Thyroid gland (tissue), 4 donors: ENCODE results near the gene TOP3A. TPM values are rescaled to one million over a fixed set of nuclear protein-coding genes. Genes with fewer than 3 reads are reported as not detected.
A peak's percentile ranks its signal among the peaks of the same experiment; 100 is the strongest.

Source experiments
- DNase-seq, 2 donors: peaks; one replicate each; pipeline ENCODE4 v3.0.0-alpha.2; 2019
- H3K27ac ChIP-seq, 3 donors: fragments of 200-600 bp; sonication (generic); 1 replicate in 2 of 3; 2 replicates in 1 of 3; pipeline ENCODE4 v1.5.1; 2016 to 2019; ENCODE audit warnings: mild to moderate bottlenecking in 1 of 3, moderate library complexity in 1 of 3
- H3K27me3 ChIP-seq: fragments of 200-600 bp; sonication (generic); one replicate; pipeline ENCODE4 v1.5.1; 2019
- H3K36me3 ChIP-seq, 2 donors: fragments of 200-600 bp; sonication (generic); one replicate each; pipeline ENCODE4 v1.5.1; 2016 to 2019
- H3K4me1 ChIP-seq, 2 donors: fragments of 200-600 bp; sonication (generic); one replicate each; pipeline ENCODE4 v1.5.1; 2017 to 2019
- H3K4me3 ChIP-seq, 3 donors: fragments of 200-600 bp; sonication (generic); replicated peaks in 1 of 3; 1 replicate in 2 of 3; 2 replicates in 1 of 3; pipeline ENCODE4 v1.5.1; 2016; ENCODE audit warnings: mild to moderate bottlenecking in 1 of 3
- H3K9me3 ChIP-seq: fragments of 200-600 bp; sonication (generic); one replicate; pipeline ENCODE4 v1.5.1; 2017
- CTCF ChIP-seq, 6 experiments: fragments of 200-600 bp in 3 of 6; fragments of 450-650 bp in 3 of 6; sonication (generic) in 3 of 6; IDR thresholded peaks; one replicate each; pipeline ENCODE4 v1.5.1; 2016 to 2019; ENCODE audit warnings: antibody characterized with exemption in 6 of 6, mild to moderate bottlenecking in 2 of 6, inconsistent platforms in 1 of 6, moderate library complexity in 1 of 6
- POLR2A ChIP-seq, 2 donors: fragments of 450-650 bp; IDR thresholded peaks; one replicate each; pipeline ENCODE4 v1.6.1; 2017; ENCODE audit warnings: antibody characterized with exemption in 2 of 2, mild to moderate bottlenecking in 2 of 2, moderate library complexity in 1 of 2
- WGBS, 2 donors: methylation state at CpG; one replicate each; pipeline ENCODE4 v1.1.5; 2017; 5-methylcytosine and 5-hydroxymethylcytosine counted together
- intact Hi-C: fragments of 100-400 bp; cut with DNase I; formaldehyde crosslinking; loops from one replicate; pipeline ENCODE4 v1.15.1; 2023
- total RNA-seq, 4 donors: library from RNA; depleted of rRNA; stranded (reverse); fragments of >200 nt; gene quantifications; one replicate each; pipeline ENCODE4 v1.2.3, GENCODE V29; 2016

TOP3A gene
- total RNA-seq, 4 donors from 2014 or later = 31.3 to 34.5 (median 32.5) TPM

- WGBS, 2 donors = 86 to 95% methylated on average over 7 of the region's 7 CpGs
- intact Hi-C loops = no loop called here
- Histone ChIP-seq H3K36me3 (peaks cover 33 to 35% of the 10 kb centered on the region in 2 donors), H3K9me3 (no peaks in the 10 kb centered on the region), H3K27ac (no peak overlapping the region), H3K27me3 (no peaks in the 10 kb centered on the region), H3K4me1 (peaks cover 21 to 48% of the 10 kb centered on the region in 2 donors), H3K4me3 (no peak overlapping the region)
- TF ChIP-seq POLR2A (IDR thresholded peaks at IDR 0.05) (no peak), CTCF (IDR thresholded peaks at IDR 0.05) (no peak)
- DNase-seq = no peak
These were observed 5.5 kb upstream of the TOP3A start for GRCh38 chr17:18320301-18320700.

GRCh38 chr17:18319604-18320256 is 4.9 kb upstream of the TOP3A start:
- Histone ChIP-seq H3K4me3 (no peak overlapping the region), H3K9me3 (no peaks in the 10 kb centered on the region), H3K27me3 (no peaks in the 10 kb centered on the region), H3K27ac (no peak overlapping the region), H3K4me1 (peaks cover 21 to 48% of the 10 kb centered on the region in 2 donors), H3K36me3 (peaks cover 28 to 29% of the 10 kb centered on the region in 2 donors)
- DNase-seq = no peak
- intact Hi-C loops = loop anchor here (5.0 kb wide), 1 partner anchor 62 kb away; the partner anchor contains the start of gene FLII
- TF ChIP-seq POLR2A (IDR thresholded peaks at IDR 0.05) (no peak), CTCF (IDR thresholded peaks at IDR 0.05) (peak in 1 of 6 experiments; percentile 9)
- WGBS, 2 donors = 66 to 73% methylated on average over 9 of the region's 13 CpGs

- peaks cover 21 to 22% of the 10 kb centered on the region in 2 donors for H3K36me3 ChIP-seq
- peaks cover 24 to 49% of the 10 kb centered on the region in 2 donors for H3K4me1 ChIP-seq
- intact Hi-C loops = loop anchor here (5.0 kb wide), 1 partner anchor 62 kb away; the partner anchor contains the start of gene FLII
- no peak for TF ChIP-seq CTCF (IDR thresholded peaks at IDR 0.05)
- no peak for TF ChIP-seq POLR2A (IDR thresholded peaks at IDR 0.05)
- H3K4me3 ChIP-seq = no peak overlapping the region
- H3K9me3 ChIP-seq = no peaks in the 10 kb centered on the region
- DNase-seq = no peak
- no peaks in the 10 kb centered on the region for H3K27me3 ChIP-seq
- 84 to 87% methylated on average over 18 of the region's 18 CpGs for WGBS, 2 donors
- H3K27ac ChIP-seq = no peak overlapping the region
These were observed 4.1 kb upstream of the TOP3A start for GRCh38 chr17:18318771-18319450.

- DNase-seq = no peak
- TF ChIP-seq CTCF (IDR thresholded peaks at IDR 0.05) (no peak), POLR2A (IDR thresholded peaks at IDR 0.05) (no peak)
- 92 to 94% methylated on average over 7 of the region's 7 CpGs for WGBS, 2 donors
- H3K27me3 ChIP-seq = no peaks in the 10 kb centered on the region
- H3K9me3 ChIP-seq = no peaks in the 10 kb centered on the region
- peaks cover 15 to 17% of the 10 kb centered on the region in 2 donors for H3K36me3 ChIP-seq
- H3K4me1 ChIP-seq = peaks cover 30 to 57% of the 10 kb centered on the region in 2 donors
- H3K27ac ChIP-seq = no peak overlapping the region
- H3K4me3 ChIP-seq = no peak overlapping the region
- intact Hi-C loops = loop anchor here (5.0 kb wide), 1 partner anchor 61 kb away; the partner anchor contains the start of gene FLII
These were observed 3.3 kb upstream of the TOP3A start for GRCh38 chr17:18318117-18318516.

GRCh38 chr17:18315961-18316360 is 1.2 kb upstream of the TOP3A start:
- intact Hi-C loops = loop anchor here (5.0 kb wide), 1 partner anchor 59 kb away; the partner anchor contains the start of gene FLII
- Histone ChIP-seq H3K4me1 (peaks cover 30 to 52% of the 10 kb centered on the region in 2 donors), H3K27me3 (no peaks in the 10 kb centered on the region), H3K9me3 (no peaks in the 10 kb centered on the region), H3K36me3 (peaks cover 10 to 11% of the 10 kb centered on the region in 2 donors), H3K27ac (peak overlapping the region in 2 of 3 donors; percentile 73 to 87), H3K4me3 (peak overlapping the region in 2 of 3 donors; percentile 50 to 90)
- no peak for TF ChIP-seq POLR2A (IDR thresholded peaks at IDR 0.05)
- no peak for TF ChIP-seq CTCF (IDR thresholded peaks at IDR 0.05)
- WGBS, 2 donors = 70 to 73% methylated on average over 11 of the region's 11 CpGs
- DNase-seq = no peak
